IMR-90 (cell line): ENCODE data around the gene HTT. TPM values are rescaled to one million over a fixed set of nuclear protein-coding genes. Genes with fewer than 3 reads are reported as not detected.

ENCODE experiments used
- CTCF ChIP-seq: conservative IDR thresholded peaks from 2 replicates; pipeline ENCODE4 v1.5.1; 2012; ENCODE audit warnings: mild to moderate bottlenecking, low read depth, low read length, improper control_type of control experiment
- FOS ChIP-seq: fragments of 150-350 bp; IDR thresholded peaks from 2 replicates; pipeline ENCODE4 v1.6.1; 2016; ENCODE audit warnings: low read depth, low read length
- RAD21 ChIP-seq: IDR thresholded peaks from 2 replicates; pipeline ENCODE4 v1.6.1; 2012; ENCODE audit warnings: low read length, improper control_type of control experiment
- polyA plus RNA-seq, 3 experiments: library from polyadenylated mRNA; depleted of rRNA; stranded (reverse); fragments of >200 nt; gene quantifications; 2 replicates each; pipeline ENCODE4 v1.2.3, GENCODE V29; 2012; ENCODE audit warnings: low replicate concordance in 1 of 3
- total RNA-seq: library from RNA; depleted of rRNA; stranded (reverse); fragments of >200 nt; gene quantifications from 2 replicates; pipeline ENCODE4 v1.2.3, GENCODE V29; 2012

Gene HTT
- total and polyA plus RNA-seq, 2 of the 4 experiments (the other 2 are of a cell fraction), result 11.6 to 14.3 TPM

- TF ChIP-seq CTCF (no peak), FOS (no peak), RAD21 (no peak)
Observed at GRCh38 chr4:3287271-3287971, 212.9 kb downstream of the HTT start (continued).
